A549 (cell line): ENCODE data around the gene EBNA1BP2. TPM values are rescaled to one million over a fixed set of nuclear protein-coding genes. Genes with fewer than 3 reads are reported as not detected.
A peak's percentile ranks its signal among the peaks of the same experiment; 100 is the strongest.

Experiments used
- ATAC-seq, 2 experiments: fragments of 200-7000 bp in 1 of 2; fragments of >200 bp in 1 of 2; cut with Nextera tagmentation in 1 of 2; cut with Tn5 transposase in 1 of 2; 3 replicates each; pipeline versions ENCODE4 v1.8.0 to v1.9.1; 2018 to 2020; ENCODE audit warnings: mild to moderate bottlenecking in 1 of 2, moderate library complexity in 1 of 2
- CTCF ChIA-PET: fragments of 300-600 bp; sonication (Branson Sonifier 250); formaldehyde crosslinking; extraction: SDS; loops from one replicate; lab custom pipeline; 2021; ENCODE audit warnings: antibody characterized with exemption, inconsistent platforms; lab: Yijun Ruan, JAX
- POLR2A ChIA-PET: fragments of 350-600 bp; formaldehyde crosslinking; extraction: SDS; loops from one replicate; lab custom pipeline; 2021; ENCODE audit warnings: antibody characterized with exemption, inconsistent platforms; lab: Yijun Ruan, JAX
- DNase-seq, 2 experiments: peaks; one replicate each; pipeline versions ENCODE4 v3.0.0 to v3.0.0-alpha.2; 2011 to 2016; ENCODE audit warnings: low read depth in 1 of 2, low spot score in 1 of 2
- FAIRE-seq: peaks from 2 replicates; lab custom pipeline; 2011; peaks lifted over from hg19 to GRCh38; lab: Jason Lieb, UNC
- H3K27ac ChIP-seq, 2 experiments: fragments of >200 bp; sonication (Bioruptor Twin); formaldehyde crosslinking; 3 replicates each; pipeline ENCODE4 v1.5.1; 2016 to 2017
- H3K4me1 ChIP-seq: fragments of >200 bp; sonication (Bioruptor Twin); formaldehyde crosslinking; 3 replicates; pipeline ENCODE4 v1.6.1; 2016
- H3K4me2 ChIP-seq: fragments of >200 bp; sonication (Bioruptor Twin); formaldehyde crosslinking; 3 replicates; pipeline ENCODE4 v1.6.1; 2016
- H3K4me3 ChIP-seq: fragments of >200 bp; sonication (Bioruptor Twin); formaldehyde crosslinking; 3 replicates; pipeline ENCODE4 v1.5.1; 2016
- H3K9me3 ChIP-seq: fragments of >200 bp; sonication (Bioruptor Twin); formaldehyde crosslinking; 3 replicates; pipeline ENCODE4 v1.6.1; 2016
- BHLHE40 ChIP-seq: IDR thresholded peaks from 2 replicates; pipeline ENCODE4 v1.6.1; 2012; ENCODE audit warnings: low read depth, low read length, inconsistent platforms
- CBX8 ChIP-seq: fragments of 200-600 bp; sonication (generic); IDR thresholded peaks from 2 replicates; pipeline ENCODE4 v1.6.1; 2016
- CHD2 ChIP-seq: fragments of 150-350 bp; IDR thresholded peaks from 2 replicates; pipeline ENCODE4 v1.6.1; 2014; ENCODE audit warnings: low read length; ENCODE audit not compliant: partially characterized antibody
- CHD4 ChIP-seq: fragments of 200-600 bp; sonication (generic); IDR thresholded peaks from 2 replicates; pipeline ENCODE4 v1.6.1; 2016; ENCODE audit warnings: antibody characterized with exemption, mild to moderate bottlenecking, borderline replicate concordance
- EHMT2 ChIP-seq: fragments of 200-600 bp; sonication (generic); IDR thresholded peaks from 2 replicates; pipeline ENCODE4 v1.6.1; 2016; ENCODE audit warnings: antibody characterized with exemption, low read depth, mild to moderate bottlenecking, moderate library complexity
- HDAC2 ChIP-seq: fragments of 200-600 bp; sonication (generic); IDR thresholded peaks from 2 replicates; pipeline ENCODE4 v1.6.1; 2016
- HES2 ChIP-seq: fragments of >200 bp; sonication (Bioruptor Twin); formaldehyde crosslinking; IDR thresholded peaks from 2 replicates; pipeline ENCODE4 v1.6.1; 2016
- HEYL ChIP-seq: fragments of 250-450 bp; sonication (Bioruptor Pico); IDR thresholded peaks from 2 replicates; pipeline ENCODE4 v1.8.0; 2021; ENCODE audit warnings: mild to moderate bottlenecking, moderate library complexity
- HOXB5 ChIP-seq: fragments of 250-450 bp; sonication (Bioruptor Pico); IDR thresholded peaks from 2 replicates; pipeline ENCODE4 v1.5.0; 2020; ENCODE audit warnings: mild to moderate bottlenecking, moderate library complexity
- KDM1A ChIP-seq: fragments of 200-600 bp; sonication (generic); IDR thresholded peaks from 2 replicates; pipeline ENCODE4 v1.6.1; 2016; ENCODE audit warnings: low read depth, mild to moderate bottlenecking
- KDM5A ChIP-seq: fragments of 200-600 bp; sonication (generic); IDR thresholded peaks from 2 replicates; pipeline ENCODE4 v1.6.1; 2016; ENCODE audit warnings: antibody characterized with exemption, mild to moderate bottlenecking
- MAFK ChIP-seq: fragments of 450-650 bp; IDR thresholded peaks from 2 replicates; pipeline ENCODE4 v1.6.1; 2014; ENCODE audit not compliant: partially characterized antibody
- MAX ChIP-seq: IDR thresholded peaks from 2 replicates; pipeline ENCODE4 v1.6.1; 2012
- MAZ ChIP-seq: fragments of 150-350 bp; IDR thresholded peaks from 2 replicates; pipeline ENCODE4 v1.6.1; 2014; ENCODE audit warnings: antibody characterized with exemption, low read depth, low read length, borderline replicate concordance
- MYC ChIP-seq: IDR thresholded peaks from 2 replicates; pipeline ENCODE4 v1.6.1; 2012; ENCODE audit warnings: mild to moderate bottlenecking, inconsistent platforms, low read length, improper control_type of control experiment, borderline replicate concordance
- RAD21 ChIP-seq, 2 experiments: fragments of >200 bp in 1 of 2; sonication (Bioruptor Twin) in 1 of 2; formaldehyde crosslinking in 1 of 2; IDR thresholded peaks in 1 of 2; conservative IDR thresholded peaks in 1 of 2; 2 replicates in 1 of 2; 3 replicates in 1 of 2; pipeline ENCODE4 v1.6.1; 2012 to 2018; ENCODE audit warnings: inconsistent platforms in 1 of 2
- RFX5 ChIP-seq: fragments of 450-650 bp; IDR thresholded peaks from 2 replicates; pipeline ENCODE4 v1.7.1; 2014; ENCODE audit warnings: antibody characterized with exemption, mild to moderate bottlenecking, moderate library complexity
- RNF2 ChIP-seq: fragments of 200-600 bp; sonication (generic); IDR thresholded peaks from 2 replicates; pipeline ENCODE4 v1.6.1; 2016; ENCODE audit warnings: low read depth, mild to moderate bottlenecking, antibody characterized with exemption, moderate library complexity, borderline replicate concordance
- SMC3 ChIP-seq: fragments of >200 bp; sonication (Bioruptor Twin); formaldehyde crosslinking; IDR thresholded peaks from 3 replicates; pipeline ENCODE4 v1.6.1; 2018; ENCODE audit warnings: inconsistent platforms
- SREBF2 ChIP-seq: fragments of 450-650 bp; IDR thresholded peaks from 2 replicates; pipeline ENCODE4 v1.6.1; 2014; ENCODE audit warnings: mild to moderate bottlenecking, moderate library complexity
- ZC3H11A ChIP-seq: fragments of 450-650 bp; IDR thresholded peaks from 2 replicates; pipeline ENCODE4 v1.6.1; 2014; ENCODE audit warnings: antibody characterized with exemption, mild to moderate bottlenecking
- ZFP36 ChIP-seq: fragments of 450-650 bp; IDR thresholded peaks from 2 replicates; pipeline ENCODE4 v1.6.1; 2014; ENCODE audit warnings: borderline replicate concordance; ENCODE audit not compliant: partially characterized antibody
- ZSCAN20 ChIP-seq: fragments of 250-450 bp; sonication (Bioruptor Pico); IDR thresholded peaks from 2 replicates; pipeline ENCODE4 v1.8.0; 2022; ENCODE audit warnings: mild to moderate bottlenecking, moderate library complexity
- WGBS: methylation state at CpG from one replicate; pipeline ENCODE4 v1.1.6; 2017; ENCODE audit errors: missing lambda C conversion rate; 5-methylcytosine and 5-hydroxymethylcytosine counted together
- polyA plus RNA-seq, 4 experiments: library from polyadenylated mRNA; depleted of rRNA in 3 of 4; stranded (reverse); fragments of >200 nt; fragmentation: RNase III in 1 of 4; extraction: RNeasy Plus Mini Kit Qiagen cat#74134 plus additional on column Dnase treatment in 1 of 4; gene quantifications; 2 replicates in 3 of 4; 3 replicates in 1 of 4; pipeline ENCODE4 v1.2.3, GENCODE V29; 2011 to 2017
- TF ChIP-seq, protein P1 (sequence below): fragments of 250-450 bp; sonication (Bioruptor Pico); IDR thresholded peaks from 2 replicates; pipeline ENCODE4 v1.5.0; 2020; ENCODE audit warnings: low read depth, mild to moderate bottlenecking, moderate library complexity
- TF ChIP-seq, protein P2 (sequence below): fragments of 150-350 bp; IDR thresholded peaks from 2 replicates; pipeline ENCODE4 v1.6.1; 2014; ENCODE audit warnings: low read depth, mild to moderate bottlenecking, low read length
- TF ChIP-seq, protein P3 (sequence below): fragments of >200 bp; sonication (Bioruptor Twin); formaldehyde crosslinking; IDR thresholded peaks from 3 replicates; pipeline ENCODE4 v1.5.1; 2016

EBNA1BP2 gene
- polyA plus RNA-seq, 2 of the 4 experiments (the other 2 are of a cell fraction): 109 to 151 TPM

GRCh38 chr1:43205671-43206070 is 33.6 kb upstream of the EBNA1BP2 start:
- no peak for ATAC-seq
- POLR2A ChIA-PET: interaction anchor here (0.6 kb wide), 1 partner anchor 445 kb away, joined by 4 read pairs; the partner anchor contains the start of gene KDM4A
- Histone ChIP-seq H3K4me1 (peaks cover 26% of the 10 kb centered on the region), H3K4me3 (no peak overlapping the region), H3K9me3 (0 out of 3 replicates have a peak, but pooled peaks cover 3% of the 10 kb centered on the region), H3K4me2 (peak overlapping the region; percentile 84), H3K27ac (peak overlapping the region; percentile 89 to 92)
- DNase-seq: no peak
- 90% methylated on average over 4 of the region's 4 CpGs for WGBS
- TF ChIP-seq HDAC2 (no peak), RNF2 (no peak)
- CTCF ChIA-PET: interaction anchor here (1.2 to 2.4 kb wide), 2 partner anchors 21 to 209 kb away, joined by 3 to 9 read pairs; no protein-coding TSS in a partner anchor
- FAIRE-seq: no peak

DNA sequence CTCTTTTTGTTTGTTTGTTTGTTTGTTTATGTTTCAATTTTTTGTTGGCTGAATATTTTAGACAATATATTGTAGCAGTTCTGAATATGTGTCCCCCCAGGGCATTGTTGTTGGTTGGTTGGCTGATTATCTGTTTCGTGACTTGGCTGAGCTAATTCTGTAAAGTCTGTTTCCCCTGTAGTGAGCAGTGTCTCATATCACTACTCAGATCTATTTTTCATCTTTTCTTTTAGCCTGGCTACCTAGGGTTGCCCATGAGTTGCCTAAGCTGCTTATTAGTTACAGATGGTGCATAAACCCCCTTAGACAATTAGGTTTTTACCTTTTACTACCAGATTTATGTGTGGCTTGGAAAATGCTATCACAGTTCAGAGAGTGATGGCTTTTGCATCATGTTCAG is 32.3 kb upstream of the EBNA1BP2 start:
- CTCF ChIA-PET: interaction anchor here (1.2 kb wide), 1 partner anchor 210 kb away, joined by 3 read pairs; no protein-coding TSS in a partner anchor
- Histone ChIP-seq H3K9me3 (0 out of 3 replicates have a peak, but pooled peaks cover 3% of the 10 kb centered on the region), H3K27ac (peak overlapping the region; percentile 89 to 92; a peak in 5 of 6 replicates), H3K4me1 (peaks cover 26% of the 10 kb centered on the region), H3K4me3 (no peak overlapping the region), H3K4me2 (no peak overlapping the region)
- FAIRE-seq (no peak), ATAC-seq (no peak), DNase-seq (no peak)
- 94% methylated on average over 1 of the region's 1 CpG for WGBS
- POLR2A ChIA-PET: no interaction called here
- TF ChIP-seq MAZ (no peak), CBX8 (no peak), HES2 (no peak)

- Histone ChIP-seq H3K9me3 (0 out of 3 replicates have a peak, but pooled peaks cover 3% of the 10 kb centered on the region), H3K4me3 (no peak overlapping the region), H3K4me1 (peaks cover 26% of the 10 kb centered on the region), H3K4me2 (no peak overlapping the region), H3K27ac (no peak overlapping the region)
- ChIA-PET CTCF (no interaction called here), POLR2A (no interaction called here)
- DNase-seq (no peak), ATAC-seq (no peak), FAIRE-seq (no peak)
- WGBS: 96% methylated on average over 3 of the region's 3 CpGs
- TF ChIP-seq KDM1A (no peak), HOXB5 (CRISPR knock-in tag) (no peak), ZFP36 (no peak), HEYL (no peak), ZC3H11A (no peak), EHMT2 (no peak), MYC (no peak)
- TF ChIP-seq, protein P1, sequence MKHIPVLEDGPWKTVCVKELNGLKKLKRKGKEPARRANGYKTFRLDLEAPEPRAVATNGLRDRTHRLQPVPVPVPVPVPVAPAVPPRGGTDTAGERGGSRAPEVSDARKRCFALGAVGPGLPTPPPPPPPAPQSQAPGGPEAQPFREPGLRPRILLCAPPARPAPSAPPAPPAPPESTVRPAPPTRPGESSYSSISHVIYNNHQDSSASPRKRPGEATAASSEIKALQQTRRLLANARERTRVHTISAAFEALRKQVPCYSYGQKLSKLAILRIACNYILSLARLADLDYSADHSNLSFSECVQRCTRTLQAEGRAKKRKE (CRISPR knock-in tag): no peak
- TF ChIP-seq, protein P2, sequence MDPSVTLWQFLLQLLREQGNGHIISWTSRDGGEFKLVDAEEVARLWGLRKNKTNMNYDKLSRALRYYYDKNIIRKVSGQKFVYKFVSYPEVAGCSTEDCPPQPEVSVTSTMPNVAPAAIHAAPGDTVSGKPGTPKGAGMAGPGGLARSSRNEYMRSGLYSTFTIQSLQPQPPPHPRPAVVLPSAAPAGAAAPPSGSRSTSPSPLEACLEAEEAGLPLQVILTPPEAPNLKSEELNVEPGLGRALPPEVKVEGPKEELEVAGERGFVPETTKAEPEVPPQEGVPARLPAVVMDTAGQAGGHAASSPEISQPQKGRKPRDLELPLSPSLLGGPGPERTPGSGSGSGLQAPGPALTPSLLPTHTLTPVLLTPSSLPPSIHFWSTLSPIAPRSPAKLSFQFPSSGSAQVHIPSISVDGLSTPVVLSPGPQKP: no peak
Measured at GRCh38 chr1:43203859-43204258, 31.8 kb upstream of the EBNA1BP2 start.

GRCh38 chr1:43199093-43199726 is 27.1 kb upstream of the EBNA1BP2 start:
- FAIRE-seq: no peak
- POLR2A ChIA-PET: no interaction called here
- 75% methylated on average over 8 of the region's 8 CpGs for WGBS
- Histone ChIP-seq H3K9me3 (peaks cover 11% of the 10 kb centered on the region; the same call in 2 of the 3 replicates), H3K4me2 (no peak overlapping the region), H3K27ac (no peak overlapping the region), H3K4me1 (no peaks in the 10 kb centered on the region), H3K4me3 (no peak overlapping the region)
- no peak for DNase-seq
- CTCF ChIA-PET: no interaction called here
- ATAC-seq: no peak
- TF ChIP-seq SREBF2: no peak
- TF ChIP-seq, protein P1 (CRISPR knock-in tag): no peak
- TF ChIP-seq KDM5A: no peak
- no peak for TF ChIP-seq MAFK
- no peak for TF ChIP-seq ZSCAN20 (CRISPR knock-in tag)
- no peak for TF ChIP-seq HEYL
- no peak for TF ChIP-seq RNF2
- TF ChIP-seq BHLHE40: no peak
- TF ChIP-seq MAX: no peak
- no peak for TF ChIP-seq RFX5
- no peak for TF ChIP-seq CHD2
- TF ChIP-seq CHD4: no peak
- TF ChIP-seq RAD21 (conservative IDR thresholded peaks at IDR 0.05 in 1 of 2, IDR thresholded peaks at IDR 0.05 in 1 of 2): no peak
- TF ChIP-seq SMC3: no peak
- TF ChIP-seq, protein P3, sequence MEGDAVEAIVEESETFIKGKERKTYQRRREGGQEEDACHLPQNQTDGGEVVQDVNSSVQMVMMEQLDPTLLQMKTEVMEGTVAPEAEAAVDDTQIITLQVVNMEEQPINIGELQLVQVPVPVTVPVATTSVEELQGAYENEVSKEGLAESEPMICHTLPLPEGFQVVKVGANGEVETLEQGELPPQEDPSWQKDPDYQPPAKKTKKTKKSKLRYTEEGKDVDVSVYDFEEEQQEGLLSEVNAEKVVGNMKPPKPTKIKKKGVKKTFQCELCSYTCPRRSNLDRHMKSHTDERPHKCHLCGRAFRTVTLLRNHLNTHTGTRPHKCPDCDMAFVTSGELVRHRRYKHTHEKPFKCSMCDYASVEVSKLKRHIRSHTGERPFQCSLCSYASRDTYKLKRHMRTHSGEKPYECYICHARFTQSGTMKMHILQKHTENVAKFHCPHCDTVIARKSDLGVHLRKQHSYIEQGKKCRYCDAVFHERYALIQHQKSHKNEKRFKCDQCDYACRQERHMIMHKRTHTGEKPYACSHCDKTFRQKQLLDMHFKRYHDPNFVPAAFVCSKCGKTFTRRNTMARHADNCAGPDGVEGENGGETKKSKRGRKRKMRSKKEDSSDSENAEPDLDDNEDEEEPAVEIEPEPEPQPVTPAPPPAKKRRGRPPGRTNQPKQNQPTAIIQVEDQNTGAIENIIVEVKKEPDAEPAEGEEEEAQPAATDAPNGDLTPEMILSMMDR: no peak
